ENCODE measurements around the gene VAV3.
"Not testable (repeated sequence)": the region's sequence is repeated elsewhere in the genome, so short reads cannot be mapped to it uniquely, and the experiment has no call there.

VAV3 gene

GRCh38 chr1:107935396-107936064 lies 29.4 kb downstream of the VAV3 start:
- no peak for DNase-seq

- DNase-seq = no peak
Measured at GRCh38 chr1:107934578-107934977, 30.4 kb downstream of the VAV3 start.

- DNase-seq = no peak
Measured at GRCh38 chr1:107933736-107934135, 31.2 kb downstream of the VAV3 start.

GRCh38 chr1:107930292-107930691 lies 34.7 kb downstream of the VAV3 start:
- no peak for DNase-seq

GRCh38 chr1:107927820-107928219 lies 37.2 kb downstream of the VAV3 start:
- no peak for DNase-seq

- DNase-seq = peak in 1 of 2 experiments; percentile 31
Measured at GRCh38 chr1:107926436-107927080, 38.4 kb downstream of the VAV3 start.

- DNase-seq = no peak
Measured at GRCh38 chr1:107925565-107925964, 39.4 kb downstream of the VAV3 start.

GRCh38 chr1:107920999-107921398 lies 44.0 kb downstream of the VAV3 start:
- DNase-seq = no peak

- DNase-seq = no peak
Measured at GRCh38 chr1:107920561-107920960, 44.4 kb downstream of the VAV3 start.

GRCh38 chr1:107919953-107920352 lies 45.0 kb downstream of the VAV3 start:
- no peak for DNase-seq

- no peak for DNase-seq
Measured at GRCh38 chr1:107914119-107914765, 50.7 kb downstream of the VAV3 start.

- no peak for DNase-seq
Measured at GRCh38 chr1:107912656-107913055, 52.3 kb downstream of the VAV3 start.

GRCh38 chr1:107900090-107900945 lies 64.7 kb downstream of the VAV3 start:
- no peak for DNase-seq

- no peak for DNase-seq
Measured at GRCh38 chr1:107899655-107900054, 65.3 kb downstream of the VAV3 start.

- no peak for DNase-seq
Measured at GRCh38 chr1:107897438-107898345, 67.3 kb downstream of the VAV3 start.

- peak in 1 of 2 experiments; percentile 20 for DNase-seq
Measured at GRCh38 chr1:107896936-107897335, 68.0 kb downstream of the VAV3 start.

- no peak for DNase-seq
Measured at GRCh38 chr1:107896401-107896800, 68.6 kb downstream of the VAV3 start.

- no peak for DNase-seq
Measured at GRCh38 chr1:107895403-107896191, 69.4 kb downstream of the VAV3 start.

GRCh38 chr1:107894605-107895004 lies 70.4 kb downstream of the VAV3 start:
- DNase-seq = no peak

- not testable (repeated sequence) for DNase-seq
Measured at GRCh38 chr1:107893350-107893749, 71.6 kb downstream of the VAV3 start.

- DNase-seq = no peak
Measured at GRCh38 chr1:107889524-107889923, 75.5 kb downstream of the VAV3 start.
